ELF-1 (cell line): ENCODE data around the gene BIRC2.
A peak's percentile ranks its signal among the peaks of the same experiment; 100 is the strongest.
"Not testable (repeated sequence)": the region's sequence is repeated elsewhere in the genome, so short reads cannot be mapped to it uniquely, and the experiment has no call there.

Experiments
- DNase-seq: peaks from one replicate; pipeline ENCODE4 v3.0.0-alpha.2; 2016; ENCODE audit warnings: low read depth, low spot score

The BIRC2 gene

GRCh38 chr11:102323542-102324251 lies 23.3 kb upstream of the BIRC2 start:
- DNase-seq: no peak

- no peak for DNase-seq
These were observed 21.9 kb upstream of the BIRC2 start for GRCh38 chr11:102325088-102325487.

- no peak for DNase-seq
These were observed 18.3 kb upstream of the BIRC2 start for GRCh38 chr11:102328748-102329147.

DNA sequence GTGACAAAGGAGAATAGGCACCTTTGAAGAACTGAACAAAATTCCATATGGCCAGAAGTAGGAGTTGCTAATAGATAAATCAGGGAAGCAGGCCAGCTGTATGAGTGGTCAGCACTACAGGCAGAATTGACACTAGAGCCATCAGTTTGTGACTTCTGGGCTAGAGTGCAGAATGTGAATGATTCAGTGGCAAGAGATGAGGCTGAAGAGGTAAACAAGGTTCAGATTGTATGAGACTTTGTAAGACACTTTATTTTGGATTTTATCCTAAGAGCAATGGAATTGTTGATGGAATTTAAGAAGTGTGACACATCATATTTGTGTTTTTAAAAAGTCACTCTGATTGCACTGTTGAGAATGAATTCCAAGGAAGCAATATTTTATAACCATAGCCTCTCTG lies 16.8 kb upstream of the BIRC2 start:
- DNase-seq: no peak

DNA sequence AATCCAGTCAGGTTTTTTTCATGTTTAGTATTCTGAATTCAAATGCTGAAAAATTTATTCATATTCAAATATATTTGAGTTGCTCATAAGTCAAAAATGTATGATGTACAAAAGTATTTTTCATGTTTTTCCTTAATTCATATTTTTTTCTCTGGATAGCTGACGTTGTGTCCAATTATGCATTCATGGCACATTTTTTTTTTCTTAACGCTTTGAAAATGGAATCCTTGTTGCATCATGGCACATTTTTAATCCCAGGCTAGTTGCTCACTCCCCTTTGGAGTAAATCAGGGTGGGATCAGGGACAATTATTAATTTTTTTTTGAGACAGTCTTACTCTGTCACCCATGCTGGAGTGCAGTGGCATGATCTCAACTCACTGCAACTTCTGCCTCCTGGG lies 15.7 kb upstream of the BIRC2 start:
- DNase-seq: no peak

GRCh38 chr11:102332611-102332994 lies 14.4 kb upstream of the BIRC2 start:
- no peak for DNase-seq

DNA sequence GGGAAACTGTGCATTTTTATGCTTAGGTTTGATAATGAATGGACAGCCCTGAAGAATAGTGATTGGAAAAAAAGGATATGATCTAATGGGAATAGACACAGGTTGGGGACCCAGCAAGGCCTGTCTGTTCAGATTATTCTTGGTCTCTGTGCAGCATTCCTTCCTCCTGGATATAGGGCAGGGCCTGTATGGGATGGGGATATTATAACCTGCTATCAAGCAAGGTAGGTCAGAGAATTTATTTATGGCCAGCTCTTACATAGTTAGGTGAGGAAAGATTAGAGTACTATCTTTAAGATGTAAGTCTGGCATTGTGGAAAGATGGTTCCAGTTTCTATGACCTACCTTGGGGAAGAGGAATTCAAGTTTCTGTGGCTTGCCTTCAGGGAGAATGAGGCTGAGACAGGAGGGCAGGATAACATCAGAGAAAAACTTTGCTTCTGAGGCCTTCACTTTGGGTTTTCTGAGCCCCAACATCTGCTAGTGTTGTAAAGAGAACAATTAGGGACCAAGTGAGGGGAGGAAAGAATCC lies 8.5 kb upstream of the BIRC2 start:
- DNase-seq: no peak

GRCh38 chr11:102341311-102341710 lies 5.7 kb upstream of the BIRC2 start:
- not testable (repeated sequence) for DNase-seq

DNA sequence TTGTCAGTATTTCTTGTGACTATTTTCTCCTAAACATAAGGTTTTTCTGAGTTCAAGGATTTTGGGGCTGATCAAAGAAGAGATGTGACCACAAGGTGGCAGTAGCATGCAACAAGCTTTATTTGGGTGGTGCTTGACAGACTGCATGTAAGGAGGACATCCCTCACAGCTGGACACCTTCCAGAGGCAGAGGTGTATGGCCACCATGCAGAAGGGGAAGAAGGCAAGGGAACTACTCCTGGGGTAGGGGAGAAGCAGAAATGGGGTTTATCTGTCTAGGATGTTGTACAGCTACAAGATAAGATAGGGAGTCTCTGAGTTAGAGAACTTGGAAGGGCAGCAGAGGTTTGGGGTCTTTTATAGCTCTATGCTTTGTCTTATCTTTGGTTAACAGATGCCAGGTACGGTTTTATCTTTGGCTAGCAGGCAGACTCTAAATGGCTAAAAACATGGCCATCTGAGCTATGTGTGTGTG lies 5.1 kb upstream of the BIRC2 start:
- peak; percentile 85 for DNase-seq

GRCh38 chr11:102343809-102344208 lies 3.2 kb upstream of the BIRC2 start:
- DNase-seq: no peak

- DNase-seq: peak; percentile 20
These were observed 1.1 kb upstream of the BIRC2 start for GRCh38 chr11:102345904-102346303.

DNA sequence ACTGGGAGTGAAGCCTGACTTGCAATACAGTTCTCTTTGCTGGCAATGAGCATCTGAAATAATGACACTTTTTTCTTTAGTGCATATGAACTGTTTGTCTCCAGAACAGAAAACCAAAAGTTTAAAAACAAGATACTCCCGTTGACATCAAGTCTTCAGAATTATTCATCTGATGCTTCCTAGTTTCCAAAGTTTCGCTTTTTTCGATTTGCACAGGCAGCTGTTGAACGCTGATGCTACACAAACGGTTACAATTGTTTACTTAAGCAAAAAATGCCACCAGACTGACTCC lies 612 bp upstream of the BIRC2 start:
- no peak for DNase-seq

- DNase-seq: peak; percentile 31
These were observed 702 bp downstream of the BIRC2 start for GRCh38 chr11:102347462-102348370.

DNA sequence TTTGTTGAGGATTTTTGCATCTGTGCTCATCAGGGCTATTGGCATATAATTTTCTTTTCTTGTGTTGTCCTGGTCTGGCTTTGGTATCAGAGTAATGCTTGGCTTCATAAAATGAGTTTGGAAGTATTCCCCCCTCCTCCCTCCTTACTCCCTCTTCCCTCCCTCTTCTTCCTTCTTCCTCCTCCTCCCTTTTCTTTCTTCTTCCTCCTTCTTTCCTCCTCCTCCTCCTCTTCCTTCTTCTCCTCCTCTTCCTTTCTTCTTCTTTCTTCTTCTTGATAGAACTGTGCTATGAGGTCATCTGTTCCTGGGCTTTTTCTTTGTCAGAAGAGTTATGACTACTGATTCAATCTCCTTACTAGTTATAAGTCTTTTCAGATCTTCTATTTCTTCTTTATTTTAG lies 10.1 kb downstream of the BIRC2 start:
- no peak for DNase-seq

GRCh38 chr11:102359372-102359771 lies 12.4 kb downstream of the BIRC2 start:
- no peak for DNase-seq

DNA sequence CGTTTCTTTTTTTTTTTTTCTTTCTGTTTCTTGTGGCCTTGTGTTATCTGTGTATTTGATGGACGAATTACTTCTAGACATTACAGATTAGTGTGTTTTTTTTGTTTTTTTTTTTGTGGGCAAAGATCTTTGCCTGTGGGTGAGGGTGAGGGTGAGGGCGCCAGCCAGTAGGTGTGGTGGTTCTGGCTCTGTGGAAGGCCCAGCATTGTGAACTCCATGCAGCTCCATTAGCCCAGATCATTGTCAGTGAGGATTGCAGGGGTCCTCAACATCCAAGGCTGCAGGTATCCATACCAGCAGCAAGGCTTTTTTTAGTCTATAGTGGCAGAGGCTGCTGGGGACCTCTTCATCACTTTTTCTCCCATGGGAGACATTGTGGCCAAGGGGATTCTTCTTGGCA lies 13.7 kb downstream of the BIRC2 start:
- DNase-seq: no peak

DNA sequence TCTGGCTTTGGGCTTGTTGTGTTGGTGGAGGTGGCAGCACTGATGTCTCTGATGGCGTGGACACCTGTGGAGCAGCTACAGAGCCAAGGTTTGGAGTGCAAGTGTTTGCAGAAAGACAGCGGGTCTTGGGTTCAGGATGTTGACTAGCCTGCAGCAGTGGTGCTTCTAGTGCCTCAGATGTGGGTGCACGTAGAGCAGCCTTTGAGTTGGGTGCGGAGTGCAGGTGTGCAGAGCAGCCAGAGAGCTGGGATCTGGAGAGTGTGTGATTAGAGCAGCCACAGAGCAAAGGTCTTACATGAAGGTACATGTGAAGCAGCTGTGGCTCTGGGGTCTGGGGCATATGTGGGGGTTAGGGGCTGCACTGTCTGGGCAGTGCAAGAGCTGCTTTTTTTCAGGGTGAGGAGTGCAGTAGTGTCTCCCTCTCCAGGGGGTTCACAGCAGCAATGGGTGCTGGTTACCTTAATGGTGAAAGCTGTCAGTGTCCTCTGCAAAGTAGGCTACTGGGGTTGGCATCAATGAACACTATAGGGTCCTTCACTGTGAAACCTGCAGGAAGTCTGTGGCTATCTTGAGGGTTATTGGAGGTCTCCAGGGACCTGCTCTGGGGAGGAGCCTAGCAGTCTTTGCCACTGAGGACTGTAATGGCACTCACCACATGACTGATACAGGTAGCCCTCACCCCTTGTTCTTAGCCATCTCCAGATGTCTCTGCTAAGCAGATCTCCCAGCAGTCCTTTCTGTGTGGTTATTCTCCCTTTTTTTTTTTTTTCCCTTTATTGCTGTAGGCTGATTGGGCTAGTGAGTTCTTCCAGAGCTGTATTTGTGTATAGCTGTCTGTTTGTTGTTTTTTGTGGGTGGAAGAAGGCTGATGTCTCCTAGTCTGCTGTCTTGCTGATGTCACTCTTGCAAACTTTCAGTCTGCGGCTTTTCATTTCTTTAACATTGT lies 14.3 kb downstream of the BIRC2 start:
- DNase-seq: no peak

- DNase-seq: no peak
These were observed 18.0 kb downstream of the BIRC2 start for GRCh38 chr11:102364991-102365390.

DNA sequence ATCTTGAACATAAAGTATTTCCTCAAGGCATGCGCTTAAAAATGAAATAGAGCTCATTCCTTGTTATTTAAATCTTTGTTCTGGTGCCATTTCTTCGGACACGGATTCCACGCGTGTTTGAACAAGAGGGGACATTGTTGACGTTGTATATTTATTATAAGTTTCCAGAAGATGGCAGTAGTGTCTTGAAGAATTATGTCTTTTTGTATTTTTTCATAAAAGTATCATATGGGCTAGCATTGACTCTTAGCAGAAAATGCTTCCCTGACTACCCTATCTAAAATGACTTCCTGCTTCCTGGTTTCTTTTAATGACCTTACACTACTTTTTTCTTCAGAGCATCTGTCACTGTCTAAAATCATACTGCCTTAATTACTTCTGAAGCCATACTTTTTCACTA lies 20.4 kb downstream of the BIRC2 start:
- DNase-seq: no peak

- DNase-seq: no peak
These were observed 21.5 kb downstream of the BIRC2 start for GRCh38 chr11:102368472-102368871.

GRCh38 chr11:102374633-102375424 lies 27.8 kb downstream of the BIRC2 start:
- peak; percentile 55 for DNase-seq
